Peyer's patch (tissue), 4 donors: Measurements from ENCODE around the gene TNFSF4.

Experiments
- POLR2A ChIP-seq, 2 donors: fragments of 450-650 bp; IDR thresholded peaks; one replicate each; pipeline ENCODE4 v1.5.1; 2017; ENCODE audit warnings: antibody characterized with exemption in 2 of 2, mild to moderate bottlenecking in 2 of 2, moderate library complexity in 2 of 2
- TF ChIP-seq, protein P1 (sequence below), 6 experiments: fragments of 450-650 bp in 4 of 6; fragments of 200-600 bp in 2 of 6; sonication (generic) in 1 of 6; IDR thresholded peaks; one replicate each; pipeline ENCODE4 v1.5.1; 2017 to 2019; ENCODE audit warnings: antibody characterized with exemption in 6 of 6, mild to moderate bottlenecking in 3 of 6, moderate library complexity in 1 of 6

DNA sequence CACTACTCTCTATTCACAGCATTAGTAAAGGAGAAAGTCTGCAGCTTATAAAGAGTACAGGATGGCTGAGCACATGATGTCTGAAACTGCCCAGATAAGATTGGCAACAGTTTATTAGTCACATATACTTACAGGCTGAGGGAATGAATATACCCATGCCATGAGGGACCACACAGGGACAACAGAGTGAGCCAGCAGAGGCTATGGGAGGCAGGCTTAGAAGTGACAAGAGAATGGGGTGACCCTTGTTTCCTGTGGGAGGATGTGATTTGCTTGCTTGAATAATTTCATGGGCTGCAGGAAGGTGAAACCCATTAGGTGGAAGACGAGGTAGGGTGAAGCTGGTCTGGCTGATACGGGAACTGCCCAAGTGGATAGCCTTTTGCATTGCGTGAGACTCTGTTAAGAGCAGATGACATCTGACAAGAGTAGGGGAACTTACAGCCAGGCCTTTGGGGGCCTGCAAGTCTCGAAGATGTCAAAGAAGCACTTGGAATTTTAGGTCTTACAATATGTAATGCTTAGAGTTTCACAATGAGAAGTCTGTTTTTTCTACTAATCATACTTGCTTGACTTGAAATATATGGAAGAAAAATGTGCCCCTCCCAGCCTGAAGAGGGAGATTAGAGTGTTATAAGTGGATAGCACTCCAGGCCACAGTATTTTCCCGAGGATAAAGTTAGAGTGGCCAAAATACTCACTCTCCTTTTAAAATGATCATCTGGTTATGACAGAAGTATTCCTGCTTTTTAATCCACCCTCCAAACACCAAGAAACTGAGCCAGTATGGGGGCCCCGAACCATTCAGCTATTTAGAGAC is 34.6 kb upstream of the TNFSF4 start:
- TF ChIP-seq, protein P1, sequence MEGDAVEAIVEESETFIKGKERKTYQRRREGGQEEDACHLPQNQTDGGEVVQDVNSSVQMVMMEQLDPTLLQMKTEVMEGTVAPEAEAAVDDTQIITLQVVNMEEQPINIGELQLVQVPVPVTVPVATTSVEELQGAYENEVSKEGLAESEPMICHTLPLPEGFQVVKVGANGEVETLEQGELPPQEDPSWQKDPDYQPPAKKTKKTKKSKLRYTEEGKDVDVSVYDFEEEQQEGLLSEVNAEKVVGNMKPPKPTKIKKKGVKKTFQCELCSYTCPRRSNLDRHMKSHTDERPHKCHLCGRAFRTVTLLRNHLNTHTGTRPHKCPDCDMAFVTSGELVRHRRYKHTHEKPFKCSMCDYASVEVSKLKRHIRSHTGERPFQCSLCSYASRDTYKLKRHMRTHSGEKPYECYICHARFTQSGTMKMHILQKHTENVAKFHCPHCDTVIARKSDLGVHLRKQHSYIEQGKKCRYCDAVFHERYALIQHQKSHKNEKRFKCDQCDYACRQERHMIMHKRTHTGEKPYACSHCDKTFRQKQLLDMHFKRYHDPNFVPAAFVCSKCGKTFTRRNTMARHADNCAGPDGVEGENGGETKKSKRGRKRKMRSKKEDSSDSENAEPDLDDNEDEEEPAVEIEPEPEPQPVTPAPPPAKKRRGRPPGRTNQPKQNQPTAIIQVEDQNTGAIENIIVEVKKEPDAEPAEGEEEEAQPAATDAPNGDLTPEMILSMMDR (IDR thresholded peaks at IDR 0.05): no peak
- no peak for TF ChIP-seq POLR2A (IDR thresholded peaks at IDR 0.05)
